Psoas muscle (tissue), 8 donors: ENCODE measurements around the gene C3orf20. TPM values are rescaled to one million over a fixed set of nuclear protein-coding genes. Genes with fewer than 3 reads are reported as not detected.
A peak's percentile ranks its signal among the peaks of the same experiment; 100 is the strongest.

Source experiments
- ATAC-seq, 4 donors: fragments of 200-7000 bp; cut with Tn5 transposase; one replicate each; pipeline ENCODE4 v1.9.1; 2020; ENCODE audit warnings: moderate library complexity in 3 of 4, mild to moderate bottlenecking in 2 of 4
- DNase-seq, 2 donors: peaks; one replicate each; pipeline ENCODE4 v3.0.0-alpha.2; 2020
- H3K27ac ChIP-seq: fragments of 200-600 bp; one replicate; pipeline ENCODE4 v1.8.0; 2022
- H3K27me3 ChIP-seq, 3 donors: fragments of 200-600 bp in 1 of 3; one replicate each; pipeline versions ENCODE4 v1.6.1 to v1.8.0; 2013 to 2022; ENCODE audit warnings: low read length in 2 of 3, mild to moderate bottlenecking in 2 of 3, moderate library complexity in 1 of 3; ENCODE audit not compliant: insufficient read depth in 3 of 3
- H3K36me3 ChIP-seq, 2 donors: fragments of 200-600 bp in 1 of 2; one replicate each; pipeline versions ENCODE4 v1.6.1 to v1.8.0; 2013 to 2022; ENCODE audit warnings: low read depth in 1 of 2, mild to moderate bottlenecking in 1 of 2, moderate library complexity in 1 of 2; ENCODE audit not compliant: insufficient read depth in 1 of 2
- H3K4me1 ChIP-seq: fragments of 200-600 bp; one replicate; pipeline ENCODE4 v1.8.0; 2022
- H3K4me3 ChIP-seq: fragments of 200-600 bp; one replicate; pipeline ENCODE4 v1.8.0; 2022; ENCODE audit warnings: mild to moderate bottlenecking
- H3K9me3 ChIP-seq: fragments of 200-600 bp; one replicate; pipeline ENCODE4 v1.8.0; 2022
- WGBS, 3 donors: extraction: QIAGEN DNeasy Blood & Tissue Kit; methylation state at CpG; one replicate each; pipeline versions ENCODE4 v1.1.6 to v1.1.7; 2013; 5-methylcytosine and 5-hydroxymethylcytosine counted together
- intact Hi-C, 2 donors: fragments of 100-400 bp; cut with DNase I; formaldehyde crosslinking; loops; one replicate each; pipeline versions ENCODE4 v1.11.0 to v1.14.2; 2022
- polyA plus RNA-seq, 3 donors: library from polyadenylated mRNA; stranded (reverse); fragments of 200-250 nt; gene quantifications; one replicate each; pipeline ENCODE4 v1.2.3, GENCODE V29; 2013
- total RNA-seq, 4 donors: library from RNA; stranded (reverse); fragmentation: NEBNext Ultra II Directional in 2 of 4; extraction: Animal tissue kit (Norgen Biotek cat#: 25700) in 2 of 4; gene quantifications; one replicate each; pipeline versions ENCODE4 v1.2.1 to v1.2.4, GENCODE V29; 2021 to 2023
- TF ChIP-seq, protein P1 (sequence below): fragments of 200-600 bp; IDR thresholded peaks from one replicate; pipeline ENCODE4 v1.8.0; 2022; ENCODE audit warnings: antibody characterized with exemption
- donor health status: healthy with polysubstance abuse.
- donor health status: DM: no; HTN: no; CAD: no; lungs with moderate emphysema.
- donor health status: Bipolar disorder and iron deficiency.
- donor health status: healthy.
- donor health status: DM: yes; HTN: yes; CAD: no.
- donor health status: DM: no; HTN: no; CAD: no.
- donor health status: DM: no; HTN: no; CAD: no.
- donor health status: DM: yes; HTN: yes; CAD: no.

Gene C3orf20
- total and polyA plus RNA-seq, 7 donors, result 0.01 to 0.38 (median 0.09) TPM; not detected in 2

GRCh38 chr3:14718539-14718938, 43.6 kb downstream of the C3orf20 start:
- Histone ChIP-seq H3K27ac (no peak overlapping the region), H3K27me3 (no peaks in the 10 kb centered on the region), H3K36me3 (no peaks in the 10 kb centered on the region), H3K9me3 (no peaks in the 10 kb centered on the region), H3K4me1 (no peaks in the 10 kb centered on the region), H3K4me3 (no peak overlapping the region)
- TF ChIP-seq, protein P1, sequence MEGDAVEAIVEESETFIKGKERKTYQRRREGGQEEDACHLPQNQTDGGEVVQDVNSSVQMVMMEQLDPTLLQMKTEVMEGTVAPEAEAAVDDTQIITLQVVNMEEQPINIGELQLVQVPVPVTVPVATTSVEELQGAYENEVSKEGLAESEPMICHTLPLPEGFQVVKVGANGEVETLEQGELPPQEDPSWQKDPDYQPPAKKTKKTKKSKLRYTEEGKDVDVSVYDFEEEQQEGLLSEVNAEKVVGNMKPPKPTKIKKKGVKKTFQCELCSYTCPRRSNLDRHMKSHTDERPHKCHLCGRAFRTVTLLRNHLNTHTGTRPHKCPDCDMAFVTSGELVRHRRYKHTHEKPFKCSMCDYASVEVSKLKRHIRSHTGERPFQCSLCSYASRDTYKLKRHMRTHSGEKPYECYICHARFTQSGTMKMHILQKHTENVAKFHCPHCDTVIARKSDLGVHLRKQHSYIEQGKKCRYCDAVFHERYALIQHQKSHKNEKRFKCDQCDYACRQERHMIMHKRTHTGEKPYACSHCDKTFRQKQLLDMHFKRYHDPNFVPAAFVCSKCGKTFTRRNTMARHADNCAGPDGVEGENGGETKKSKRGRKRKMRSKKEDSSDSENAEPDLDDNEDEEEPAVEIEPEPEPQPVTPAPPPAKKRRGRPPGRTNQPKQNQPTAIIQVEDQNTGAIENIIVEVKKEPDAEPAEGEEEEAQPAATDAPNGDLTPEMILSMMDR, result no peak
- WGBS, 3 donors, result 95 to 98% (median 96%) methylated on average over 2 of the region's 2 CpGs
- DNase-seq (no peak), ATAC-seq (no peak)
- intact Hi-C loops, result no loop called here

DNA sequence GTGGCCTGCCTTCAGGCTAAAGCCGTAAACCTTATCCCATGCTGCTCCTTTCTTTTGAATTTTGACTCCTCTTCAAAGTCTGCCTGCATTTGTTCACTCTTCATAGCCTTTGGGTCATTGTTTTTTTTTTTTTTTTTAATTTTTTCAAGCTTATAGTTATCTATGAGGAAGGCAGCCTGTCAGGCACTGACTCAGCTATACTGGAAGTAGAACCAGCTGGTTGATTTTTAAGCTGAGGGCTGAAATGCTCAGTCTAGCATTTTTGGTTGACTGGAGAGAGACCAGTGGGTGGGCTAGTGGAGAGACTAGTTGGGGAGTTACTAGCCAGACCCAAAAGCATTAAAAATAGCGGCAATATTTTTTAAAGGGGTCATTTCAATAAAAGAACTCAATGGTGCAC, 44.1 kb downstream of the C3orf20 start:
- Histone ChIP-seq H3K9me3 (no peaks in the 10 kb centered on the region), H3K4me3 (no peak overlapping the region), H3K4me1 (peaks cover under 1% of the 10 kb centered on the region), H3K27me3 (no peaks in the 10 kb centered on the region), H3K36me3 (no peaks in the 10 kb centered on the region), H3K27ac (no peak overlapping the region)
- DNase-seq (no peak), ATAC-seq (no peak)
- TF ChIP-seq, protein P1, result no peak
- 96 to 98% (median 98%) methylated on average over 2 of the region's 2 CpGs for WGBS, 3 donors
- intact Hi-C loops, result no loop called here

DNA sequence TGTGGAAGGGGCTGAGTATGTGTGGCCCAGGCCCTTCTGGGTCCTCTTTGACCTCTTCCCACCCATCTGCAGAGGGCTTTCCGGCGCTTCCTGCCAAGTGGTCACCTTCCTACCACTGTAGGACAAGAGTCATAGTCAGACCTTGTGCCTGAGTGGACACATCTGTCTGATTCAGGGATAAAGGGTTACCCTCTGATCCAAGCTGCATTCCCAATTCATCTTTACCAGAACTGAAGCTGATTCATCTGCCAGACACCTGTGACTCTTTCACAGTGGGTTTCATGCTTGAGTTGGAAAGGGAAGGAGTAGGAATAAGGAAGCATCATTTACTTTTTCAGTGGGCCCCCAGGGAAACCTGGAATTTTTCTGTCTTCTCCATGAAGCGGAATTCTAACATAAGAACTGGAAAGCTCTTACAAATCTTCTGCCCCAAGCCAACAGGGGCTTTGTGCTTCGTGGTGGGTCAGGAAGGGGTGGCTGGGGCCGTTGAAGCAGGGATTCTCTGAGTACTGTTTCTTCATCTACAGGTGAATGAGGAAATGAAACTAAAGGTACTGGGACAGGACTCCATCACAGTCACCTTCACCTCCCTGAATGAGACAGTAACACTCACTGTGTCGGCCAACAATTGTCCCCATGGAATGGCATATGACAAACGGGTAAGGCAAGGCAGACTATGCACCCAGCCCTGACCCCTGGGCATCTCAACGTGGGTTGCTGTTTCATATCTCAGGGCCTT, 46.4 kb downstream of the C3orf20 start:
- 74 to 76% (median 76%) methylated on average over 8 of the region's 8 CpGs for WGBS, 3 donors
- TF ChIP-seq, protein P1, result no peak
- DNase-seq (no peak), ATAC-seq (no peak)
- Histone ChIP-seq H3K27me3 (no peaks in the 10 kb centered on the region), H3K9me3 (no peaks in the 10 kb centered on the region), H3K4me3 (no peak overlapping the region), H3K27ac (no peak overlapping the region), H3K36me3 (no peaks in the 10 kb centered on the region), H3K4me1 (peaks cover 16% of the 10 kb centered on the region)
- intact Hi-C loops, result no loop called here

GRCh38 chr3:14725013-14725412, 50.1 kb downstream of the C3orf20 start:
- intact Hi-C loops, result no loop called here

More at GRCh38 chr3:14725013-14725412, 50.1 kb downstream of the C3orf20 start:
- Histone ChIP-seq H3K4me1 (peaks cover 16% of the 10 kb centered on the region), H3K27me3 (no peaks in the 10 kb centered on the region), H3K36me3 (no peaks in the 10 kb centered on the region), H3K27ac (no peak overlapping the region), H3K9me3 (no peaks in the 10 kb centered on the region), H3K4me3 (no peak overlapping the region)
- ATAC-seq (peak in 3 of 4 donors; percentile 55 to 82 (median 73)), DNase-seq (peak in 1 of 2 donors; percentile 42)
- TF ChIP-seq, protein P1, result no peak
- WGBS, 3 donors, result 36 to 45% (median 39%) methylated on average over 5 of the region's 5 CpGs
